ENCODE results near the gene TUBA4B.

TUBA4B gene

DNA sequence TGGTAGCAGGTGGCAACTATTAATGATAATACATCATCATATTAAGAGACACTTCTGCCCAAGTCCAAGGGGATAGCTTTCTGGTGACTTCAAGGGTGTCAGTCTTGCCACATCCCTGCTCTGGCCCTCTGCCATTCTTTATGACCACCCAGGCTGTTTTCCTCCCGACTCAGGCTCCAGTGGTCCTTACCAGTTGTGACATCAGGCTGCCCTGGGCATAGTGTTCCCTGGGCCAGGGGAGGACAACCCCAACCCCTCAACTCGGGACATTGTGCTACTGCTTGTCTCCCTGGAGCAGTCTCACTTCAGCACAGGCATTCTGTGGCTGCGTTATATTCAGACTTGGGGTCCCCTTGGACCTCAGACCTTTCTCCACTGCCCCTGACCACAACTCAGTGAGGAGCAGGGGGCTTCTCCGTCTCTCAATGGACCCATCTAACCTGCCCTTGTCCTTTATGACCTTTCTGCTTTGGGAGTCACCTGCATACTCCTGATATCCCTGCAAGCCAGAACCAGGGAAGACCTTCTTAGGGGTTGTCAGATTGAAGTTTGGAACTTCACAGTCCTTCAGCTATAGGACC, 39.0 kb downstream of the TUBA4B start:
- DNase-seq, result no peak
- H3K36me3 ChIP-seq, result peaks cover 14% of the 10 kb centered on the region
- TF ChIP-seq, protein P1, sequence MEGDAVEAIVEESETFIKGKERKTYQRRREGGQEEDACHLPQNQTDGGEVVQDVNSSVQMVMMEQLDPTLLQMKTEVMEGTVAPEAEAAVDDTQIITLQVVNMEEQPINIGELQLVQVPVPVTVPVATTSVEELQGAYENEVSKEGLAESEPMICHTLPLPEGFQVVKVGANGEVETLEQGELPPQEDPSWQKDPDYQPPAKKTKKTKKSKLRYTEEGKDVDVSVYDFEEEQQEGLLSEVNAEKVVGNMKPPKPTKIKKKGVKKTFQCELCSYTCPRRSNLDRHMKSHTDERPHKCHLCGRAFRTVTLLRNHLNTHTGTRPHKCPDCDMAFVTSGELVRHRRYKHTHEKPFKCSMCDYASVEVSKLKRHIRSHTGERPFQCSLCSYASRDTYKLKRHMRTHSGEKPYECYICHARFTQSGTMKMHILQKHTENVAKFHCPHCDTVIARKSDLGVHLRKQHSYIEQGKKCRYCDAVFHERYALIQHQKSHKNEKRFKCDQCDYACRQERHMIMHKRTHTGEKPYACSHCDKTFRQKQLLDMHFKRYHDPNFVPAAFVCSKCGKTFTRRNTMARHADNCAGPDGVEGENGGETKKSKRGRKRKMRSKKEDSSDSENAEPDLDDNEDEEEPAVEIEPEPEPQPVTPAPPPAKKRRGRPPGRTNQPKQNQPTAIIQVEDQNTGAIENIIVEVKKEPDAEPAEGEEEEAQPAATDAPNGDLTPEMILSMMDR (IDR thresholded peaks at IDR 0.05; ENCODE audit: low read depth, low read length), result no peak
- H3K9me3 ChIP-seq, result no peaks in the 10 kb centered on the region
- peaks cover 5% of the 10 kb centered on the region; the same call in 1 of the 2 replicates for H3K4me1 ChIP-seq
- H3K4me3 ChIP-seq (ENCODE audit: low read depth, low read length), result no peak overlapping the region
- H3K27me3 ChIP-seq, result no peaks in the 10 kb centered on the region

DNA sequence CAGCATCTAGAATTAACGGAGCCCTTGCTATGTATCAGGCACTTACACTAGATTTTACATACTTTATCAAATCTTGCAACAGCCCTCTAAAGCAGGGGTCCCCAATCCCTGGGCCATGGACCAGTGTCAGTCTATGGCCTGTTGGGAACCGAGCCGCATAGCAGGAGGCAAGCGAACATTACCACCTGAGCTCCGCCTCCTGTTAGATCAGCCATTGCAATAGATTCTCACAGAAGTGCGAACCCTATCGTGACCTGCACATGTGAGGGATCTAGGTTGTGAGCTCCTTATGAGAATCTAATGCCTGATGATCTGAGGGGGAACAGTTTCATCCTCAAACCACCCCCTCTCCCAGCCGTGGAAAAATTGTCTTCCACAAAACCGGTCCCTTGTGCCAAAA, 39.6 kb downstream of the TUBA4B start:
- no peaks in the 10 kb centered on the region for H3K9me3 ChIP-seq
- TF ChIP-seq, protein P1 (IDR thresholded peaks at IDR 0.05; ENCODE audit: low read depth, low read length), result no peak
- no peaks in the 10 kb centered on the region for H3K27me3 ChIP-seq
- H3K4me3 ChIP-seq (ENCODE audit: low read depth, low read length), result no peak overlapping the region
- no peak for DNase-seq
- H3K4me1 ChIP-seq, result peaks cover 5% of the 10 kb centered on the region; the same call in 1 of the 2 replicates
- H3K36me3 ChIP-seq, result peaks cover 14% of the 10 kb centered on the region

DNA sequence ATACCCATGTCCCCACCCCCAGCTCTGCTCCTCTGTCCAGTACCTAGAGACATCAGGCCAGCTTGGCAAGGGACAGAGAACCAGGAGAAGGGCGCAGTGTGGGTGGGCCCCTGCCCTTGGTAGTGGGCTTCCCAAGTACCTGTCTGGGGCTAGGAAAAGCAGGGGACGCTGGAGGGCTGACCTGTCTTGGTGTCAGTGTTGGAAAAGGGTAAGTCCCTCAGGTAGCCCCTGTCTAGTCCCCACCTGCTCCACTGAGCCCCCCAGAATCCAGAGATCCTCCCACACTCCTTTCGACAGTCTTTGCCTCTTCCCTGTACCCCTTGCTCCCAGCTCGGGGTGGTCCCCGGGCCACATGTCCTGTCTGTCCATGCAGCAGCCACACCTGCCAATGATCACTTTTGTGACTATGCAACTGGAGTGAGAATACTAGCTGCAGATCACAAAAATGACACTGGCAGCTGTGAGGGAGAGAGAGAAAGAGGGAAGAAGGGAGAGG, 40.7 kb downstream of the TUBA4B start:
- Histone ChIP-seq H3K4me3 (ENCODE audit: low read depth, low read length) (no peak overlapping the region), H3K36me3 (peaks cover 14% of the 10 kb centered on the region), H3K9me3 (no peaks in the 10 kb centered on the region), H3K4me1 (no peaks in the 10 kb centered on the region), H3K27me3 (no peaks in the 10 kb centered on the region)
- no peak for DNase-seq
- TF ChIP-seq, protein P1 (IDR thresholded peaks at IDR 0.05; ENCODE audit: low read depth, low read length), result no peak

DNA sequence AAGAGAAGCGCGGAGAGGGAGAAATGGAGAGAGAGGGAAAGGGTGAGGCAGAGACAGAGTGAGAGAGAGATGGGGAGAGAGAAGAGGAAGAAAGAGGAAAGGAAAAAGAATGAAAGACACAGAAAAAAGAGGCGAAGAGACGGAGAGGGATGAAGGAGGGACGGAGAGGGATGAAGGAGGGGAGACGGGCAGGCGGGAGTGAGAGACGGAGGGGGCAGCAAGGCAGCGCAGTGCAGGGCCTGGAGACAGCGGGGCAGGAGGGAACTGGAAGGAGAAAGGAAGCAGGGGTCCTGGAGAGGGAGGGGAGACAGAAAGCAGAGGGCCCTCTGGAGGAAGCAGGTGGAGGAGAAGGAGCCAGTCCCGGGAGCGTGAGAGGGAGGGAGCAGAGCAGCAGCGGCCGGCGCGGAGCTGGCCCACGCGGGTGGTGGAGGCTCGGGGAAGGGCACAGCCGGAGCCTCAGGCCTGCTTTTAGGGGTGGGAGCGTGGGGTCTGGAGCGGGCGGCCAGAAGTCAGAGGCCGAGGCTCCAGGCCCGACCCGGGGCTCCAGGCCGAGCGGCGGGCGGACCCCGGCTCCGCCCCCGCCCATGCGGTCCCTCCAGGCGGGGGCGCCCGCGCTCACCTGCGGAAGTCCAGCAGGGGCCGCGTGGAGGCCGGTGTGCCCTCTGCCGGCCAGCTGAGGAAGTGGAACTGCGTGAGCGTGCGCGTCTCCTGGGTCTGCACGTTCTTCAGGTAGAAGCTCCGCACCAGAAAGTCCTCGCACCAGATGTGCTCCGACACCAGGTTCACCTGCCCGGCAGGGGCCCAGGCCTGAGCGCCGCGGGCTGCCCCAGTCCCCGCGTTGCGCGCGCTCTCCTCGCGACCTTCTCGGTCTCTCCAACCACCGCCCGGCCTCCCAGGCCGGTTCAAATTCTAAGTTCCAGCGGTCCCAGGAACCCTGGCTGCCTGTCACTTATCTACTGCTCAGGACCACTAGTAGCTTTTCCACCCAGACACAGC, 41.6 kb downstream of the TUBA4B start:
- TF ChIP-seq, protein P1 (IDR thresholded peaks at IDR 0.05; ENCODE audit: low read depth, low read length), result peak; percentile 82
- H3K27me3 ChIP-seq, result no peaks in the 10 kb centered on the region
- H3K4me1 ChIP-seq, result no peaks in the 10 kb centered on the region
- peak overlapping the region; percentile 52 for H3K4me3 ChIP-seq (ENCODE audit: low read depth, low read length)
- no peaks in the 10 kb centered on the region for H3K9me3 ChIP-seq
- DNase-seq, result peak; percentile 91
- H3K36me3 ChIP-seq, result peaks cover 10% of the 10 kb centered on the region

DNA sequence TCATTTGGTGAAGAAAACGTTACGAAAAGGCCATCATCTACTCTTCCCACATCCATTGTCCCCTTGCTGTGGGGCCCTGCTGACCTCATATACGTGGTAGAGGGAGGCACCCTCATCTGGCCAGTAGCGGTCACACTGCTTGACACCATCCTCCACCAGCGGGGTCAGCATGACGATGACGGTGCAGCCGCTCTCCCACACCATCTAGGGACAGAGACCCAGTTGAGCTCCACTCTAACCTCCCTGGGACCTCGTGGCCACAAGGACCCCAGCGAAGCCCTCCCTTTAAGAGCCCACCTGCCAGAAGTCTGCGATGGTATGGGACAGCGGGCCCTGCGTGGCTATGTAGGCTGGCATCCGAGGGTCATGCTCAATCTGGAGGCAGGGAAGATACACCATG, 43.1 kb downstream of the TUBA4B start:
- Histone ChIP-seq H3K9me3 (no peaks in the 10 kb centered on the region), H3K4me1 (no peaks in the 10 kb centered on the region)
- DNase-seq, result no peak

More for the DNA sequence above, 43.1 kb downstream of the TUBA4B start:
- Histone ChIP-seq H3K27me3 (no peaks in the 10 kb centered on the region), H3K4me3 (ENCODE audit: low read depth, low read length) (no peak overlapping the region), H3K36me3 (peaks cover 10% of the 10 kb centered on the region)
- TF ChIP-seq, protein P1 (IDR thresholded peaks at IDR 0.05; ENCODE audit: low read depth, low read length), result no peak
